Measurements from ENCODE around the gene FXYD6.
"Not testable (repeated sequence)": the region's sequence is repeated elsewhere in the genome, so short reads cannot be mapped to it uniquely, and the experiment has no call there.

FXYD6 gene, protein sequence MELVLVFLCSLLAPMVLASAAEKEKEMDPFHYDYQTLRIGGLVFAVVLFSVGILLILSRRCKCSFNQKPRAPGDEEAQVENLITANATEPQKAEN

DNA sequence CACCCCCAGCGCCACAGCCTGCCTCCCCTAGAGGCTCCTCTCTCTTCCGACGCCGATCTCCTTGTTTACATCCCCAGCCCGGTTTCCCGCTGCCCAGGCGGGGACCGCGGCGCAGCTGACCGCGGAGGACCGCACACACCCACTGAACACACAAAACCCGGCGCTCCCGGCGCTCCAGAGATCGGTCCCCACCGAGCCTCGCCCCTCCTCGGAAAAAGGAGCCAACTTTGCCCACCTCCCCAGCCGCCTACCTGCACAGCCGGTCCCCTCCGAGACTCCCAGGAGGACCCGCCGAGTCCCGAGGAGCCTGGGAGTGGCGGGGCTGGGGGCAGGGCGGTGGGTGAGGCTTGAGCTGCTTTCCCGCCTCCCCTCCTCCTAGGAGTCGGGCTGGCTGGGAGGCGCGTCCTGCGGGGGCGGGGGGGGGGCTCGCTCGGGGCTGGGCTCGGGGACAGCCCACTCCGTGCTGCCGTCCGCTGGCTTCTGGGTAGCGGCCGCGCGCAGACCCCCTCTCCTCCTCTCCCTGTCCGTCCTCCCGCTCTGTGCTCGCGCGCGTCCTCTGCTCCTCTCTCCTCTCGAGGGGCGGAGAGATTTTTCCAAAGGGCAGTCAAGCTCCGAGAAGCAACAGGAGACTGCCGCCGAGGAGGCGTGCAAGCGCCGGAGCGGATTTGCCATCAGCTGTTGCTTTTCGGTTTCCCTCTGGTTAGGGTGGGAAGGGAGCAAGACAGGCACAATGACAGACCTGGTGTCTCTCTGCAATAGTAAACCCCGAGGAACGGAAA is at the start of gene FXYD6:
FXYD6 (minus strand) TSS at position 318 of the 779 bp plus-strand sequence. CDS start 33,882 bp downstream, outside the sequence.
- DNase-seq (ENCODE audit: low read depth), result no peak

DNA sequence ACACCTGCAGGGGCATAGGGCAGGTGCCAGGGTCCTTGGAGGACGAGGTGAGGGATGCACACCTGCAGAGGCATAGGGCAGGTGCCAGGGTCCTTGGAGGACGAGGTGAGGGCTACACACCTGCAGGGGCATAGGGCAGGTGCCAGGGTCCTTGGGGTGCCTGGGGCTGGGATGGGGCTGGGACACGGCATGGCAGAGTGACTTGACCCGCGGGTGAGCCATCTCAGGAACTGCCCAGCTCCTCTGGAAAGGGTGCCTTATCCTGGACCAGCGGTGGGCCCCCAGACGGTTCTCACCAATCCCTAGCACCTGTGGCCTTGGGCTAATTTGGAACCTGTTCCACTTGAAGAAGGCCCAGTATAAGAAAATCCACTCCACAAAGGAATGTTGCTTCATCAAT is 49.7 kb upstream of the FXYD6 start:
- DNase-seq (ENCODE audit: low read depth), result not testable (repeated sequence)

DNA sequence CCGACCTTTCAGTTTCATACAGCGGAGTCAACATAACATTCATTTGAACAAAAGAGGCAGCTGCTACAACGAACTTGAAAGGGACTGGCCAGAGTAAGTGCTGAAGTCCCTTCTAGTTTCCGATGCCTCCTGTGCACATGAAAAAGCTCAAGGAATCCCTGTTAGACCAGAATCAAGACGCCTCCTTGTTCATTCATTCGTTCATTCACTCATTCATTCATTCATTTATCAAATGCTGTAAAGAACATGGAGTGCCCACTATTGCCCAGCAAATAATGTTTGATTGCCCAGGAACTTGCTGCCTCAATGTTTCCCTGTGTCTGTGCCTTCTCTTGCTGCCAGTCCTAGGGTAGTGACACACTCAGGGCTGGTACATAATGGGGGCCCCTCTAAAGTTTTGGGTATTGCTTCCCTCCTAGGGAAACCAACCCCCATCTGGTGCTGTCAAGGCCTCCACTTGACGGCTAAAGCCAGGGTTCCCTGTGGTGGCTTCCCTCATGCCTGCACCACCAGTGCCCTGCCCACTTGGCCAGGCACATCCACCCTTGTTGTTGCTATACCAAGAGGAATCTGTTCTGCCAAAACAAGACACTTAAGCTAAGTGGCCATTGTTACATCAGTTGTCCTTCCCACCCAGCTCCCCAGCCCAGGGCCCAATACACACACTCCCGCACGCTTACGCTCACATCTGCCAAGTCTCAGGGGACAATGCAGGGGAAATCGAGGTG is 48.9 kb upstream of the FXYD6 start:
- no peak for DNase-seq (ENCODE audit: low read depth)

DNA sequence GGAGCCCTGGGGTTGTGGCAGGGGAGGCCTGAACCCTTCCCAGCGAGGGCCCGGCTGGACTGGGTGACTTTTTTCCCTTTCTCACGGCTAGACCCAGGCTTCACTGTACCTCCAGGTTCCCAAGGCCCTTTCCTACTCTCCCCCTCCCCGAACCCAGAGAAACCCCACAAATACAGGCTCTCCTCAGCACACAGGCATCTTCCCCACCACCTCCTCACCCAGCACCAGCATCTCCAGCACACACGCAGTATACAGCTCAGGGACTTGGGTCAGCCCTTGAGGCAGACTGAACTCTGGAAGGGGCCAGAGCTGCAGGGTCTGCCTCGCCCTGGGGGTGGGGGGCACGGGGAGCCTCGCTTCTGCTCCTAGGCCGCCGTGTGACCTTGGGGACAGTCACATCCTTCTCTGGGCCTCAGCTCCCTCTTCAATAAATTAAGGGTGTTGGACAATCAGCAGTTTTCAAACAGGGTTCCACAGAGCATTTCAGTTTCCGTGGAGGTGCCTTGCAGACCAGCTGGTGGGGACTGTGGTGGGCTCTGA is 48.2 kb upstream of the FXYD6 start:
- DNase-seq (ENCODE audit: low read depth), result no peak

DNA sequence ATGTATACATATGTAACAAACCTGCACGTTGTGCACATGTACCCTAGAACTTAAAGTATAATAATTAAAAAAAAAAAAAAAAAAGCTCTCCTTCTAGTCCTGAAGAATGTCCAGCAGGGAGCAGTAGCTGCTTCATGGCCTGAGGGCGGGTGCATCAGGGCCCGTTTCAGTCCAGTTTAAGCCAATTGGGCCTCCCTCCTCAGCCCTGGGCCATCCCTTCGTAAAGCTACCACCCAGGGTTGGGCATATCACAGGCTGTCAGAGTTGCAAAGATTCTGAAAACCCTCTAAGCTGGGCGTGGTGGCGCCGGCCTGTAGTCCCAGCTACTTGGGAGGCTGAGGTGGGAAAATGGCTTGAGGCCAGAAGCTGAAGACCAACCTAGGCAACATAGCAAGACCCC is 47.3 kb upstream of the FXYD6 start:
- DNase-seq (ENCODE audit: low read depth), result no peak

DNA sequence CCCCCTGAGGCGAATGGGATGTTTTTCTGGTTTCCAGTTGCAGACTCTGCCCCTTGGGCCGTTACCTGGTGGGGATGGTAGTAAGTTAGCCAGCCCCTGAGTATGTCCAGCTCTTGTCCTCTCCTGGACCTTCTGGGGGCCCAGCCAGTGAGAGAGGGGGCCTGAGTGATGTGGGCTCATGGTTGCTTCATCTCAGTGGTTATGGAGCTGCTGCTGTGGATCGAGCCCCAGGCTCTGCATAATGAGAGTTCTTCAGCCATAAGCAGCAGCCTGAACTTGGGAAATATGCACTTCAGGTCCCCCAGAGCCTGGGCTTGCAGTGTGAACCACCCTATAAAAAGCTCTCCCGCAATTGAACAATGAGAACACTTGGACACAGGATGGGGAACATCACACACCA is 46.8 kb upstream of the FXYD6 start:
- no peak for DNase-seq (ENCODE audit: low read depth)

DNA sequence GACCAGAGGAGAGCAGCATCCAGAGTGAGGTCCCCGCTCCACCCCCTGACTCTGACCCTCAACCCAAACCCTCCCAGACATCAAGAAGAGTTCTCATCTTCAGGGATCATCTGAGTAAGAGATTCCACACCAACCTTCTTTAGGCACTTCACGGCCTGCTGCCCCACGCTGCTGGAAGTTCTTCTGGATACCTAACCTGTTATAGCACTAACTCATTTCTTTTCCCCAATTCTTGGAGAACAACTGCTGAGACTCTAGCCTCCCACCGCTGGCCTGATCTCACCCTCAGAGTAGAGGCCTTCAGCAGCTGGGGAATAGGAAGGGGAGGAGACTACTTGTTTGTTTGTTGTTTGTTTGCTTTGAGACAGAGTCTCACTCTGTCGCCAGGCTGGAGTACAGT is 45.4 kb upstream of the FXYD6 start:
- no peak for DNase-seq (ENCODE audit: low read depth)

DNA sequence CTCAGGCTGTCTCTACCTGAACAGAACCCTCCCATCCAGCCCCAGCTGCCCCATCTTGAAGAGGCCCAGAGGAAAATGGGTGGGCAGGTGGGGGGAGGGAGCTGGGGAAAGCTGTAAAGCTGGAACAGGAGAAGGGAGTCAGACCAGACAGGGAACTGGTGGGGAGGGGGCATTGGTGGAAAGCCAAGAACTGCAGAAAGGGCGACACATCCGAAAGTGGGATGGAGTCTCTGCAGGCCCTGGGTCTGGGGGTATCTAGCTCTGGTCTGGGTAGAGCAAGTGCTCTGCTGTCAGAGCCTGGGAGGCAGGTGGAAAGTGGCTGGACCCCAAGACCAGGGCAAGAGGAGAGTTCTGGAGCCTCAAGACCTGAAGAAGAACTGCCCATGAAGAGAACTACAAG is 45.0 kb upstream of the FXYD6 start:
- DNase-seq (ENCODE audit: low read depth), result no peak

DNA sequence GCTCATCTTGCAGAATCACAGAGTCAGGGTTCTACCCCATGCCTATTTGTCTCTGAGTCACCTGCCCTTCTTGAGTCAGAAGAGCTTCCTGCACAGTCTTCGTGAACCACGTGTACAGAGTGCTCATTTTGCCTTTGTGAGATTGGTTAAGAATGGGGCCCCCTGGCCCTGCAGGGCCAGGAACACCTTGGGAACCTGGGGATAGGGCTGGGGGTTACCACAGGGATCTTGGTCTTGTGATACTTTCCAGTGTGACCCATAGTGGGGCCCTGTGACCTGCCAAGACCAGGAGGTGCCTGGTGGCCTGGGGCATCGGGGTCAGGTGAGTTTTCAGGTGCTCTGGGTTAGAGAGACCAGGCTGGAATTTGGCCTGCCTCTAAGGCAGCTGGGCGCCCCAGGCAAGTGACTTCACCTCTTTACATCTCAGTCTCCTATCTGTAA is 43.3 kb upstream of the FXYD6 start:
- no peak for DNase-seq (ENCODE audit: low read depth)

DNA sequence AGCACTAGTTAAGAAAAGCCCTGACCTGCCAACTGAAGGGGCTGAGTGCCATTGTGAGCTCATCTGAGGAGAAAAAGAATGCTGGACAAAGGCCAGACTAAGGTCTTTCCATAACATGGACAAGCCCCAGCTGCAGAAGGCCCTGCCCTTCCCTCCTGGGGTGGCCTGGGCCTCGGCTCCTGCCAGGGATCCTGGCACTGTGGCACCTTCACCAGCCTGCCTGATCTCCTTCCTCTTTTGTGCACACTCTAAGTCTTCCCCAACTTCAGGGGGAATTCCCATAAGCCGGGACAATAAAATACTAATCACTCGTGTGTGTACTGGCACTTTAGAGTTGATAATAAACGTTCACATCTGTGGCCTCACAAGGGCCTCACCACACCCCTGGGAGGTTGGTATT is 42.9 kb upstream of the FXYD6 start:
- DNase-seq (ENCODE audit: low read depth), result no peak

DNA sequence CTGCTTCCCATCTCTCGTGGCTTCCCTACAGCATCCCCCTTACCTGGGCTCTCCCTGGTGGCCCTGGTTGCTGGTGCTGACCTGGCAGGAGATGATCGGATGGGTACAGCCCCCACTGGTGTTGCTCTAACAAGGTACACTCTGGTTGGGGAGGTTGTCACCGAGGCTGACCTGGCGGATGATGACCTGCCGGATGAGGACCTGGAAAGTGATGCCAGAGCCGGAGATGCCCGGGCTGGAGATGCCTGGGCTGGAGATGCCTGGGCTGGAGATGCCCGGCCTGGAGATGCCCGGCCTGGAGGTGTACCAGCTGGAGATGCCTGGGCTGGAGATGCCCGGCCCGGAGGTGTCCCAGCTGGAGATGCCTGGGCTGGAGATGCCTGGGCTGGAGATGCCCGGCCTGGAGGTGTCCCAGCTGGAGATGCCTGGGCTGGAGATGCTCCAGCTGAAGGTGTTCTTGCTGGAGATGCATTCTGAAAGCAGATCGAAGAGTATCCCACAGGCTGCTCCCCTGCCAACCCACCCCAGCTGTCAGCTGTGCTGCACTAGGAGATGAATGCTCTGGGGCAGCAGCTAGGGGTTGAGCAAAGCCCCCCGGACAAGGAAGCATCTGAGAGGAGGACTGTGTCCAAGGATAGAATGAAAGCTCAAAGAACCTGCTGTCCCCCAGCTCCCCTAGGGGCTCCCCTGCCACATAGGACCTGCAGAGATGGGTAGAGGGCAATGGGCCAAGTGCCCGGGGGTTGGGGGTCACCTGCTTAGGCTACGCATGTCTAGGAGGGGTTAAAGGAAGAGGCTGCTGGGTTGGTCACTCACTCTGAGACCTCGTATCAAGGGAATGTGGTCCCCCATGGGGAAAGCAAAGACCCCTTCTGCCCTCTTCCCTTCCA is 42.2 kb upstream of the FXYD6 start:
- DNase-seq (ENCODE audit: low read depth), result no peak

DNA sequence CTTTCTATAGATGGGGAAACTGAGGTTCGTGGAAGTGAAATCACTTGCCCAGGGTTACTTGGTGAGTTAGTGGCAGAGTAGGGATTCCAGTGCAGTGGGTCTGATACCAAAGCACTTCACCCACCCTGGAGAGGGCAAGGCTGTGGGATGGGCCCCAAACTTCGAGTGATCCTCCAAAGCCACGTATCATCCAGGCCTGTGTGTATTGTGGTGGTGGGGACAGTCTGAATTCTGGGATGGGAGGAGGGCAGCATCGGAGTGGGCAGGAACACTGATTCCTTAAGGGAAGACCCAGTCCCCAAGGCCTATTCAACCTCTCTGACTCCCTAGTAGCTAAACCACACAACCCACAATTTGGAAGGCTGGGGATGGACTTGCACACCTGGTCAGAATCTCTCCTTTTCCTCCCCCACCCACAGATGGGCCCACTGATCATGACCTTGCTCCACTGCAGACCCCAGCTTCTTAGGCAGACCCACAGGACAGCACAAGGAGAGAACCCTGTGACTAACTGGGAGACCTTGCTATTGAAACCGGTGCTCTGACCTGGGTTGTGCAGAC is 41.2 kb upstream of the FXYD6 start:
- no peak for DNase-seq (ENCODE audit: low read depth)

DNA sequence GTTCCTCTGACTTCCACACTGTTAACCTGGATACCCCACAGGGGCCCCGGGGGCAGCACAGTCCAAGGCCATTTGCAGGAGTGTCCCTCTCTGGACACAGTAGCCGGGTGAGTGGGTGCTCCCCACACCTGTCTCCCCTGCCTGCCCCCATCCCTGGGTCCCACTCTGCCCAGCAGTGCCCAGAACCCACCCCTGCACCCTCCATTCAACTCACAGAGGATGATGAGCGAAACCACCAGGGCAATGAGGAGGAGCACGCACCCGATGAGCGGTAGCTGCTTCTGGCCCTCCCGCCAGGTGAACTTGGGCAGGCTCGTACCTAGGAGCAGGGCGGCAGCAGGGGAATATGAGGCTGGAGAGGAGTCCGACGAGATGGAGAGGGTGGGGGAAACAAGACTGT is 40.5 kb upstream of the FXYD6 start:
- no peak for DNase-seq (ENCODE audit: low read depth)

DNA sequence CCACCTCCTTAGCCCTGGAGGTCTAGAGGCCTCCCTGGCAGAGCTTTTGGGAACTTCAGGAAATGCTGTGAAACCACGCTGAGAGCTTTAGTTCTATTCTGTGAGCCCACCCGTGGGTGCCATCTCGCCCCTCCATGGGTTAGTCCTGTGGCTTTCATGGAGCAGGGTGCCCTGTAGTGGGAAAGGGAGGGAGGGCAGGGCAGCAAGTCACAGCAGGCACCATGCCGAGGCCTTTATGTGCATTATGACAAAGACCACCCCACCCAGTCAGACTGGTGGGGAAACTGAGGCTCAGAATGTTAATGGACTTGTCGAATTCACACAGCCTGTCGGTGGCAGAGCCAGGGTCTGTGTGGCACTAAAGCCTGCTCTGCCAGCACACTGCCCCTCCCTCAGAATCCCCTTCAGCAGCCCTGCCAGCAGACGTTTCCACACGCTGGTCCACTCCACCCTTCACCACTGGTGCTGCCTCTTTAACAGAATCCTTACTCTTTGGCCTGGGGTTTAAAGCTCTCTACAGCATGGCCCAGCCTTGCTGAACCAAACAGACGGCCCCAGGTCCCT is 39.3 kb upstream of the FXYD6 start:
- DNase-seq (ENCODE audit: low read depth), result no peak

DNA sequence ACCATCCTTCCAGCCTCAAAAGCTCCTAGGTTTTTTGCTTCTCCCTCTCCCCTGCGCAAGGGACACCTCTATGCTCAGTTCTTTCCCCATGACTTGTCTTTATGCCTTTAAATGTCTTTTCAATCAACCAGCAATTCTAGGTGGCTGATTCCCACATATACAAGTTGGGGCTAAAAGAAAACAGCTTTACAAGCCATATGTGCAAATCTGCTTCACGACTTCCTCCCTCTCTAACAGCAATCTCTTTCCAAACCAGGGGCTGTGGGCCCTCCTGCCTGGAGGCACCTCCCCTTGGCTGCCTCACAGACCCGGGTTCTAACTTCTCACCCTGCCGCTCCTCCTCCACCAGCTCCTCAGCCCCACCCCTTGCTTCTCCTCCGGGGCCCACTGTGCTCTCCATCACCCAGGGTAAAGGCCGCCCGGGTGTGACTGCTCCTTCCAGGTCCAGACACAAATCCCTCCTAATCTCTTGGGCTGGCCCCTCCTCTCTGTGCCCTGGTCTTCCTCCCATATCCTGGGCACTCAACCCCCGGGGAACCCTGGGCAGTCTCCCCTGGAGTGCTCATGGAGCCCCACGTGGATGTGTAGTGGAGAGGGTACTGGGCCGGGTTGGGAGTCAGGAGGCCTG is 38.6 kb upstream of the FXYD6 start:
- DNase-seq (ENCODE audit: low read depth), result no peak

DNA sequence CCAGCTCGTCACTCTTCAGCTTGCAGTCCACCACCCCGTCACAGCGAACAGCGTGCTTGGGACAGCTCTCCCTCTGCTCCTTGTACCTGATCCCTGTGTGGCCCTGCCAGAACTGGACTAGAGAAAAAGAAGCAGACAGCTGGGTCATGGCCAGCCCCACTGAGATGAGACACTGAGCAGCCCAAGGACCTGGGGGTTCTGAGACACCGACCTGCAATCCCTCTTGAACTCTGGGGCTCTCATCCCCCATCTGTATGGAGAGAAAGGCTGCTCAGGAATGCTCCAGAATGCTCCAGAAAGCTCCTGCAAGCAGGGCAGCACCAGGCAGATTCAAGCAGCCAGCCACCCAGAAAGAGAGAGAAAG is 37.9 kb upstream of the FXYD6 start:
- no peak for DNase-seq (ENCODE audit: low read depth)

DNA sequence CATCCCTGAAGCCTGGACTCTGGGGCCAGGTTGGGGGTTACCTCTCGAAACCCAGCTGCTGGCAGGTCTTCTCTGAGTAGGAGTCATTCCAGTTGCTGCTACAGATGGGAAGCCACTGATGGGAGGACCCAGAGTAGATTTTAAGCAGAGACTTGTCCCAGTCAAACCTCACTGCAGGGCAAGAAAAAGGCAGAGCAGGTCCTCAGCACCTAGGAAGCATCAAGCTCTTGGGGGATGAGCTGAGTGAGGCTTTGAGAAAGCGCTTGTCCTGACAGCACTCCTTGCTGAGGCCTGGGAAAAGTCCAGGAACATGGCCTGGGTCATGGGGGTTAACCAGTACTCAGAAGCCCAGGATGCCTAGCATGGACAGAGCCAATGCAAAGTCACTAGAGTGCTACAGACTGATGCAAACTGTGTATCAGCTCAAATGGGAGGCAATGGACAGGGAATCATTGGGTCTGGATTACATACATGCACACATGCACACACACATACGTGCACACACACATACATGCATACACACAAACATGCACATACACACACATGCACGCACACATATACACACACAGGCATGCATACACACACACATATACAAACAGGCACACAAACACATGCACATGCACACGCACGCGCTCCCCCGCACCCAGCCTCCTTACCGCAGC is 37.4 kb upstream of the FXYD6 start:
- no peak for DNase-seq (ENCODE audit: low read depth)

DNA sequence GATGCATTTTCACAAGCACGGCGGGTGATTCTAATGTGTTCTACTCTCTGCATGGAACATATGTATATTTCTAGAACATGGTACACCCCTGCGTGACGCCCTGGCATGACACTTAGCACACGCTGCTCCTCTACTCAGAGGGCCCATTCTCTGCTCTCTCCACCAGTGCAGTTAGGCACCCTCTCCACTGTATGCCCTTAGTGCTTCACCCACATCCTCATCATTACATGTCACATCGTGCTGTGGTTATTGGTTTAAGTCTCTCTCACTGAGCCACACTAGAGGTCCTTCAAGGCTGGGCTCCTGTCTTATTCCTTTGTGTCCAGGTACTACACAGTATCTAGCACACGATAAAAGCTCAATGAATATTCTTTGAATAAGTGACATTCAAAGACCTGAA is 36.0 kb upstream of the FXYD6 start:
- no peak for DNase-seq (ENCODE audit: low read depth)

DNA sequence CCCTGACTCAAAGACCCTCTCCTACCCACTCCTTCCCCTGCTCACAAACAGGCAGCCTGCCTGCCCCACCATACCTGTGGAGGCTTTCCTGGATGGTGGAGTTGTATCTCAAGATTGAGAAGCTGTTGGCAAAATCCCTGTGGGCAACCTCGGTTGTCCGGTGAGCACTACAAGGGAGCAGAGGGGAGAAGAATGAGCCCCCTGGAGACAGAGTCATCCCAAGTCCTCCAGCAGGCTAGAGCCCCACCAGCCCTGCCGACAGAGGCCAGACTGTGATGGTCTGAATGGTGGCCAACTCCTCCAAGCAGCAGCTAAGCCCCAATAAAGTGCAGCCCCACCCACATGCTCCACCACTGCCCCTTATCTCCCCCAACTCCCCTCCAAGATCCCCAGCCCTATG is 35.2 kb upstream of the FXYD6 start:
- DNase-seq (ENCODE audit: low read depth), result no peak

DNA sequence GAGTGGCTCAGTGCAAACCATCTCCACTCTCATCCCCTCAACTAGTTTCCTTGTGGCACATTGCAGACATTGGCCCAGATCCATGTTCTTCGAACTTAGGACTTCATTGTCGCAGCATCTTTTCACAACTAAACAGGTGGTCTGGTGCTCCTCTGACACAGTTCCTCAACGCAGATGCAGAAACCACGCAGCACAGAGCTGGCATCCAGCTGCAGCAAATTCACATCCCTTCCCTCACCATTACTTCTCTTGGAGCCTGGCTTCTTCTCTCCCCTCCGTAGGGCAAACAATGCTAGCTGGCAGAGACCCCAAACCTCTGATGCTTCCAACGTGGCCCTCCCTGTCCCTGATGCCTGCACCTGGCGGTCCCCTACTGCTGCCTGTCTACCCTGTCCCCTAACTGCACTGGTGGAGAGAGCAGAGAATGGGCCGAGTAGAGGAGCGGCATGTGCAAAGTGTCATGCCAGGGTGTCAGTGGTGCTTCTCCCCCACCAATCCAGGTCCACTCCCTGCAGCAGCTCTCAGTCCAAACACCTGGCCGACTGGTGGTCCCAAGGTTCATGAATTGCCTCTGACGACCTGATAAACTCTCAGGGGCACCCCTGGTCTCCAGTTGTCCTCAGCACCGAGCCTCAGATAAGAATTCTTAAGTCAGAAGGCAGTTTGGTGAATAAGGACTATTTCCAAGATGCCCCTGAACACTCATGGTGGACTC is 34.6 kb upstream of the FXYD6 start:
- no peak for DNase-seq (ENCODE audit: low read depth)
